ENCODE results near the gene ATG5.

Gene ATG5

DNA sequence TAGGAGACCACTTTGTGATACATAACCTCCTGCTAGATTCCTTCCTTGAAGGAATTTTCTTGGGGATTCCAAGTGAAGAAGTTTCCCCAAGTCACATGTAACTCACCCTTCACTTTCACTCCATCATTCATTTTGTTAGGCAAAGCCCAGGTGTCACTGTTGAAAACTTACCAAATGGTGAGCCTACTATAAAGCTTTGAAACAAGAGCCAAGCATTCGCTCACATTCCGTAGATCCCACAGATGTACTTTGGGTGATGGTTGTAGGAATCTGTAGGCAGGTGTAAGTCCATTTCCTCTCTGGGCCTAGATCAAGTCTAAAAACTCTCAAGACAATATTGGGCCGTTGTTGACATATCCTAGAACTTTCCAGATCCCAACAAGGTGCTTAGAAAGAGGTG is 165.4 kb downstream of the ATG5 start:
- no peak overlapping the region for H3K27ac ChIP-seq
- no peaks in the 10 kb centered on the region for H3K27me3 ChIP-seq (ENCODE audit: insufficient read depth, low read depth)
- H3K4me2 ChIP-seq: no peak overlapping the region
- H3K4me1 ChIP-seq (ENCODE audit: low read depth, poor library complexity, severe bottlenecking): peaks cover 78% of the 10 kb centered on the region
- H3K4me3 ChIP-seq (IDR thresholded peaks at IDR 0.05; ENCODE audit: insufficient read depth, low read depth, low read length): no peak overlapping the region
- no peaks in the 10 kb centered on the region for H4K20me1 ChIP-seq (ENCODE audit: insufficient read depth)
- no peak overlapping the region for H3K9ac ChIP-seq
- TF ChIP-seq, protein P1, sequence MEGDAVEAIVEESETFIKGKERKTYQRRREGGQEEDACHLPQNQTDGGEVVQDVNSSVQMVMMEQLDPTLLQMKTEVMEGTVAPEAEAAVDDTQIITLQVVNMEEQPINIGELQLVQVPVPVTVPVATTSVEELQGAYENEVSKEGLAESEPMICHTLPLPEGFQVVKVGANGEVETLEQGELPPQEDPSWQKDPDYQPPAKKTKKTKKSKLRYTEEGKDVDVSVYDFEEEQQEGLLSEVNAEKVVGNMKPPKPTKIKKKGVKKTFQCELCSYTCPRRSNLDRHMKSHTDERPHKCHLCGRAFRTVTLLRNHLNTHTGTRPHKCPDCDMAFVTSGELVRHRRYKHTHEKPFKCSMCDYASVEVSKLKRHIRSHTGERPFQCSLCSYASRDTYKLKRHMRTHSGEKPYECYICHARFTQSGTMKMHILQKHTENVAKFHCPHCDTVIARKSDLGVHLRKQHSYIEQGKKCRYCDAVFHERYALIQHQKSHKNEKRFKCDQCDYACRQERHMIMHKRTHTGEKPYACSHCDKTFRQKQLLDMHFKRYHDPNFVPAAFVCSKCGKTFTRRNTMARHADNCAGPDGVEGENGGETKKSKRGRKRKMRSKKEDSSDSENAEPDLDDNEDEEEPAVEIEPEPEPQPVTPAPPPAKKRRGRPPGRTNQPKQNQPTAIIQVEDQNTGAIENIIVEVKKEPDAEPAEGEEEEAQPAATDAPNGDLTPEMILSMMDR (conservative IDR thresholded peaks at IDR 0.05; ENCODE audit: low read depth, low read length): no peak
- H3K79me2 ChIP-seq (ENCODE audit: insufficient read depth, low read depth): peaks cover 6% of the 10 kb centered on the region; the same call in 1 of the 2 replicates
- no peak overlapping the region for H2AFZ ChIP-seq (ENCODE audit: low read depth)
- no peaks in the 10 kb centered on the region for H3K36me3 ChIP-seq (ENCODE audit: insufficient read depth)

DNA sequence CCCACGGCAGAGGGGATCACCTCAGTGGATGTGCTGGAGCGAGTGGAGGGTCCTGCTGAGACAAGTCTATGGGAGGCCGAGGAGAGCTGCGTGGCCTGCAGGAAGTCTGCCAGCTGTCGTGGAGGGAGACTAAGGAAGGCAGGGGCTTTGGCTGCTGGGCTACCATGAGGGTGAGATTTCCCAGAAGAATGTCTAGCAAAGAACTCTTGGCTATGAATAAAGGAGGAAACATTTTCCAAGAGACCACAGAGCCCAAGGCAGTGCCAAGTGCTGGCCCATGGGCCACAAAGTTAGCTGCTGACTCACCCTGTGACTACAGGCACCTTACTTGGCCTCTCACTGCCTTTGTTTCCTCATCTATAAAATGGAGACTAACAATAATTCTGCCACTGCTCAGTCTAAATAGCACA is 166.0 kb downstream of the ATG5 start:
- Histone ChIP-seq H3K36me3 (ENCODE audit: insufficient read depth) (no peaks in the 10 kb centered on the region), H3K79me2 (ENCODE audit: insufficient read depth, low read depth) (0 out of 2 replicates have a peak, but pooled peaks cover 5% of the 10 kb centered on the region), H4K20me1 (ENCODE audit: insufficient read depth) (no peaks in the 10 kb centered on the region), H3K27me3 (ENCODE audit: insufficient read depth, low read depth) (no peaks in the 10 kb centered on the region), H3K4me2 (no peak overlapping the region), H3K27ac (no peak overlapping the region), H3K9ac (no peak overlapping the region), H3K4me1 (ENCODE audit: low read depth, poor library complexity, severe bottlenecking) (peaks cover 73% of the 10 kb centered on the region), H3K4me3 (IDR thresholded peaks at IDR 0.05; ENCODE audit: insufficient read depth, low read depth, low read length) (no peak overlapping the region), H2AFZ (ENCODE audit: low read depth) (no peak overlapping the region)
- TF ChIP-seq, protein P1 (conservative IDR thresholded peaks at IDR 0.05; ENCODE audit: low read depth, low read length): no peak

DNA sequence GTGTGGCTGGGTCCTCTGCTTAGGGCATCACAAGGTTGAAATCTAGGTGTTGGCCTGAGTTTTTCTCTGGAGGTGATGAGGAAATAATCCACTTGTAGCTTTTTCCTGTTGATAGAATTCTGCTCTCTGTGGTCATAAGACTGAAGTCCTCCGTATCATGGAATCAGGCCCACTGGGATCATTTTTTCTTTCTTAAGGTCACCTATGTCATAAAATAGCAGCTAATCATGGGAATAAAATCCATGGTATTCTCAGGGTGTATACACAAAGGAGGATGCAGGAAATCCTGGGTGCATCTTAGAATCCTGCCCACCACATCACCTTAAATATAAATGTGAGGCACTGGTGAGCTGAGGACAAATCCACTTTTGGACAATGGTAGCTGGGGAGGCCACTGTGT is 166.7 kb downstream of the ATG5 start:
- Histone ChIP-seq H3K4me2 (no peak overlapping the region), H3K27me3 (ENCODE audit: insufficient read depth, low read depth) (no peaks in the 10 kb centered on the region), H3K4me1 (ENCODE audit: low read depth, poor library complexity, severe bottlenecking) (peaks cover 65% of the 10 kb centered on the region), H3K27ac (no peak overlapping the region), H3K9ac (no peak overlapping the region), H3K4me3 (IDR thresholded peaks at IDR 0.05; ENCODE audit: insufficient read depth, low read depth, low read length) (no peak overlapping the region), H2AFZ (ENCODE audit: low read depth) (no peak overlapping the region), H3K79me2 (ENCODE audit: insufficient read depth, low read depth) (0 out of 2 replicates have a peak, but pooled peaks cover 5% of the 10 kb centered on the region), H4K20me1 (ENCODE audit: insufficient read depth) (no peaks in the 10 kb centered on the region), H3K36me3 (ENCODE audit: insufficient read depth) (no peaks in the 10 kb centered on the region)
- TF ChIP-seq, protein P1 (conservative IDR thresholded peaks at IDR 0.05; ENCODE audit: low read depth, low read length): no peak

DNA sequence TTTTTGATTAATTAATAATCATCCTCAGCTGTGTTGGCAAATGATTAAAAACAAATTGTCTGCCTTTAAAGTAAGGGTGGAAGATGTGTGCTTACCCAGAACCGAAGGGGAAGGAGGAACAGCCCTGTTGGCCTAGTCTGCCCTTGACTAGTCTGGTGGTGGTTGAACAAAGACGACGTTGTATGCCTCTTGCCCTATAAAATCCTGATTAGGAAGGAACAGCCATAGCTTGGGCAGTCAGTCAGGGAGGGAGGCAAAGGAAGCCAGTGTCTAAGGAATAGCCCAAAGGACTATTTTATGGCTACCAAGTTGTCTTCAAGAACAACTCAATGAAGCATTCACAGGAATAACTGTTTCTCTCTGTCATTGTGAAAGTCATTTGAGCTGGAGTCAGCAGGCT is 168.7 kb downstream of the ATG5 start:
- Histone ChIP-seq H2AFZ (ENCODE audit: low read depth) (no peak overlapping the region), H3K9ac (no peak overlapping the region), H3K27ac (peak overlapping the region; percentile 24; the same call in 1 of the 2 replicates), H3K4me2 (peak overlapping the region; percentile 18; the same call in 1 of the 2 replicates), H4K20me1 (ENCODE audit: insufficient read depth) (no peaks in the 10 kb centered on the region), H3K36me3 (ENCODE audit: insufficient read depth) (no peaks in the 10 kb centered on the region), H3K4me3 (IDR thresholded peaks at IDR 0.05; ENCODE audit: insufficient read depth, low read depth, low read length) (no peak overlapping the region), H3K27me3 (ENCODE audit: insufficient read depth, low read depth) (no peaks in the 10 kb centered on the region), H3K79me2 (ENCODE audit: insufficient read depth, low read depth) (0 out of 2 replicates have a peak, but pooled peaks cover 3% of the 10 kb centered on the region), H3K4me1 (ENCODE audit: low read depth, poor library complexity, severe bottlenecking) (peaks cover 46% of the 10 kb centered on the region)
- TF ChIP-seq, protein P1 (conservative IDR thresholded peaks at IDR 0.05; ENCODE audit: low read depth, low read length): no peak

All from KMS-11 (cell line).